ENCODE data around the gene GNAT2.

GNAT2 gene

GRCh38 chr1:109626682-109627408 lies 7.4 kb upstream of the GNAT2 start:
- no peak for DNase-seq (ENCODE audit: low read depth)

GRCh38 chr1:109625601-109626560 lies 6.5 kb upstream of the GNAT2 start:
- no peak for DNase-seq (ENCODE audit: low read depth)

GRCh38 chr1:109625176-109625575 lies 5.8 kb upstream of the GNAT2 start:
- no peak for DNase-seq (ENCODE audit: low read depth)

- DNase-seq (ENCODE audit: low read depth), result no peak
These were observed 5.0 kb upstream of the GNAT2 start for GRCh38 chr1:109624201-109625010.

GRCh38 chr1:109623601-109624161 lies 4.3 kb upstream of the GNAT2 start:
- no peak for DNase-seq (ENCODE audit: low read depth)

- DNase-seq (ENCODE audit: low read depth), result no peak
These were observed 3.5 kb upstream of the GNAT2 start for GRCh38 chr1:109622895-109623294.

GRCh38 chr1:109622137-109622892 lies 2.9 kb upstream of the GNAT2 start:
- DNase-seq (ENCODE audit: low read depth), result no peak

- DNase-seq (ENCODE audit: low read depth), result no peak
These were observed 2.1 kb upstream of the GNAT2 start for GRCh38 chr1:109621379-109622136.

- peak; percentile 94 for DNase-seq (ENCODE audit: low read depth)
These were observed 1.4 kb upstream of the GNAT2 start for GRCh38 chr1:109620841-109621286.

GRCh38 chr1:109620401-109620791 lies 980 bp upstream of the GNAT2 start:
- no peak for DNase-seq (ENCODE audit: low read depth)

GRCh38 chr1:109618661-109619575 lies 498 bp downstream of the GNAT2 start:
- DNase-seq (ENCODE audit: low read depth), result no peak

- no peak for DNase-seq (ENCODE audit: low read depth)
These were observed 2.1 kb downstream of the GNAT2 start for GRCh38 chr1:109617291-109617801.

- no peak for DNase-seq (ENCODE audit: low read depth)
These were observed 3.0 kb downstream of the GNAT2 start for GRCh38 chr1:109616391-109616790.

- DNase-seq (ENCODE audit: low read depth), result no peak
These were observed 3.5 kb downstream of the GNAT2 start for GRCh38 chr1:109615879-109616278.

- no peak for DNase-seq (ENCODE audit: low read depth)
These were observed 5.9 kb downstream of the GNAT2 start for GRCh38 chr1:109613361-109614147.

- no peak for DNase-seq (ENCODE audit: low read depth)
These were observed 8.0 kb downstream of the GNAT2 start for GRCh38 chr1:109611308-109611990.

- DNase-seq (ENCODE audit: low read depth), result no peak
These were observed 8.7 kb downstream of the GNAT2 start for GRCh38 chr1:109610609-109611307.

Measured in stimulated activated CD8-positive, alpha-beta memory T cell treated with anti-CD3 and anti-CD28 coated beads, Interleukin-12 subunit alpha, Interleukin-12 subunit beta, amount 100 ng/mL, for 1 hour (primary cell).